Cardiac fibroblast (primary cell): ENCODE data around the gene ISM2.

ENCODE experiments used
- DNase-seq, 2 donors: peaks; one replicate each; pipeline versions ENCODE4 v3.0.0 to v3.0.0-alpha.2; 2010; ENCODE audit warnings: low read depth in 2 of 2
- H3K4me3 ChIP-seq, 2 donors: replicated peaks in 1 of 2; 1 replicate in 1 of 2; 2 replicates in 1 of 2; pipeline ENCODE4 v1.5.1; 2011; ENCODE audit warnings: low read depth in 2 of 2, low read length in 2 of 2, mild to moderate bottlenecking in 2 of 2, moderate library complexity in 1 of 2
- CTCF ChIP-seq: IDR thresholded peaks from one replicate; pipeline ENCODE4 v1.5.1; 2011; ENCODE audit warnings: low read depth, mild to moderate bottlenecking, low read length, inconsistent platforms

Gene ISM2

DNA sequence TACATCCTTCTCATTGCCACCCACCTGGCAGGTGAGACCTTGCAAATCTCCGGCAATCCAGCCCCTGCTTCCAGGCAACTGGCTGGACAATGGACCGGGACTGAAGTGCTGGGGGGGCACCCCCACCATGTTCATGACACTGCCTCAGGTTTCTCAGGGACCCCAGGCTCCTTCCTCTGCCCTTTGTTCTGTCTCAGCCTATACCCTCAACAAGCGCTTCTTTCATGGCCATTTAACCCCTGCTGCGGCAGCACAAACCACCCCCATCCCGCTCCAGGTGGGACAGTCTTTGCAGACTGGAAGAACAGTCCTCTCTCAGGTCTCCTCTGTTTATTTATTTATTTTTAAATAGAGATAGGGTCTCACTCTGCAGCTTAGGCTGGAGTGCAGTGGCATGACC, 7.6 kb downstream of the ISM2 start:
- DNase-seq: no peak
- TF ChIP-seq CTCF: no peak
- no peak overlapping the region for H3K4me3 ChIP-seq

- H3K4me3 ChIP-seq: no peak overlapping the region
- no peak for DNase-seq
- TF ChIP-seq CTCF: no peak
Measured at GRCh38 chr14:77490347-77490986, 8.1 kb downstream of the ISM2 start.

DNA sequence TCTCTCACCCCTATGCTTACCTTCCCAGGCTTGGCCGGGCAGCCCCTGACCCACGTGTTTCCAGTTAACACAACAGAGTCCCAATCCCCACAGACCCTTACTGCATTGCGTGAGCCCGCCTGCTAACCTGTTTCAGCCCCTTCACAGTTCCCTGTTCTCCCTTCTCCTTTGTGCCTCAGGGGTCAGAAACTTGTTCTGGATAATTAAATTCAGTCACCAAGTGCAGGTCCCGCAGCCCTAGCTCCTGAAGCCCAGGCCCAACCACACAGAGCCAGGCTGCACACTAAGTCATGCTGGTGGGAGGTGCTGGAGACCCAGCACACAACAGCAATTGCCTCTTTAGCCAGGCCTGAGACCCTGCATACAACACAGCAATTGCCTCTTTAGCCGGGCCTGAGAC, 9.6 kb downstream of the ISM2 start:
- no peak for DNase-seq
- no peak overlapping the region for H3K4me3 ChIP-seq
- no peak for TF ChIP-seq CTCF

DNA sequence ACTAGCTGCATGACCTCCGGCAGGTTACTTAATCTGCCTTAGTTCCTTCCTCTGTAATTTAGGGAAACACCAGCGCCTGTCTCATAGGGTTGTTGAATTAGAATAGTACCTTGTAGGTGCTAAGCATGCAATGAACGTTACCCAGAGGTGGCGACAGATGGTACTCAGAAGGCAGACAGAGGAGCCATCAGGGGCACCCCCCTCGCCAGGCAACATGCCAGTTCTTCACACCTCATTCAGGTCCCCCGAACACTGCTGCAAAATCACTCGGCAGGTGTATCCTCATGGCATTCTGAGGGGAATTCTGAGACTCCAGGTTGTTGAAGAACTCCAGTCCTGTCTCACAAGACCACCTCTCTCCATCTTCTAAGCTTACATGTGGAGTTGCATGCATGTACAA, 10.1 kb downstream of the ISM2 start:
- TF ChIP-seq CTCF: no peak
- DNase-seq: no peak
- H3K4me3 ChIP-seq: no peak overlapping the region

DNA sequence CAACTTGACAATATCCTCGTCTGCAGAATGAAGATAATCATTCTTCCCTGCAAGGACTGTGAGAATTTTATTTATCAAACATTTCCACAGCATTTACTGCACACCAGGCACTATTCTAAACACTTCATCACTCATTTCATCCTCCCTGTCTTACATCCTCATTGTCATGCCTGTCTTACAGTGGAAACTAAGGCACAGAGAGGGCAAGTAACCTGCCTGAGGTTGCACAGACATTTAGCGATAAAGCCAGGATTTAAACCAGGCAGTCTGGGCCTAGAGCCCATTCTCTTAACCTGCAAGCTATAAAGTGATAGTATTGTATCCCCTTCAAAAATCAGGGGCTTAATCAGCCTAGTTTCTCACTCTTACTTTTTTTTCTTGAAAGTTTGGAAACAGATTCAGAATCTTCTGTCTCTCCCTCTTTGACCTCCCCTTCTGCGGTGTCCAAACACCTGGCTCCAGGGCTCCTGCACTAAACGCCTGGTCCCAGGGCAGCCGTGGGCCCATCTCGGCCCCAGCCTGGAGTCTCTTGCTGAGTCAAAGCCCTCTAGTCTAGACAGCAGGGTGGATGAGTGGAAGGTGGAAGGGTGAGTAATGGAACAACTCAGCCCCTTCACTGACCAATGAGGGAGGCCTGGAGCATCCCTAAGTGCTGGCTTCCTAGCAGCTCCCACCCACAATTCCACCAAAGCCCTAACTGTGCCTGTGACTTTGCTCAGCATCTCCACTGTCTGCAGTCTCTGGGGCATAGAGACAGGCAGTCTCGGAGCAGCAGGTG, 12.5 kb downstream of the ISM2 start:
- H3K4me3 ChIP-seq: no peak overlapping the region
- DNase-seq: peak in 1 of 2 donors; percentile 88
- TF ChIP-seq CTCF: no peak

GRCh38 chr14:77485256-77485655, 13.4 kb downstream of the ISM2 start:
- TF ChIP-seq CTCF: no peak
- no peak for DNase-seq
- H3K4me3 ChIP-seq: no peak overlapping the region
